ENCODE results near the gene PDE4B. TPM values are rescaled to one million over a fixed set of nuclear protein-coding genes. Genes with fewer than 3 reads are reported as not detected.
A peak's percentile ranks its signal among the peaks of the same experiment; 100 is the strongest.

PDE4B gene
- total and polyA plus RNA-seq, 9 of the 15 experiments (the other 6 are each of a cell fraction or from before 2014, with no cell fraction given): 0.09 TPM; not detected in 8

GRCh38 chr1:65983500-65983899, 190.8 kb downstream of the PDE4B start (continued):
- TF ChIP-seq ZNF318 (IDR thresholded peaks at IDR 0.05; ENCODE audit: borderline replicate concordance in 1 of 2, low read depth in 1 of 2): no peak
- no peak for TF ChIP-seq ARNT (IDR thresholded peaks at IDR 0.05)
- no peak for TF ChIP-seq EHMT2 (IDR thresholded peaks at IDR 0.05)
- no peak for TF ChIP-seq MCM2 (IDR thresholded peaks at IDR 0.05; ENCODE audit: low read depth)
- peak; percentile 43; the same call in 1 of the 2 replicates for TF ChIP-seq MAFF (IDR thresholded peaks at IDR 0.05; ENCODE audit: low read length)
- no peak for TF ChIP-seq RBFOX2 (IDR thresholded peaks at IDR 0.05; ENCODE audit: low read depth, low read length)
